Measurements from ENCODE around the gene CATSPERD. TPM values are rescaled to one million over a fixed set of nuclear protein-coding genes. Genes with fewer than 3 reads are reported as not detected.
"Not testable (repeated sequence)": the region's sequence is repeated elsewhere in the genome, so short reads cannot be mapped to it uniquely, and the experiment has no call there.

CATSPERD gene
- polyA plus RNA-seq, 1 donor (not counting 4 experiments of a cell fraction or from before 2014, with no cell fraction given) = not detected

- Histone ChIP-seq H3K4me3 (ENCODE audit: control insufficient read depth in 2 of 3, extremely low read depth in 1 of 3, insufficient read depth in 2 of 3, low read depth in 1 of 3, low read length in 3 of 3) (no peak overlapping the region), H3K79me2 (ENCODE audit: control insufficient read depth, insufficient read depth, low read length) (no peaks in the 10 kb centered on the region), H3K9me1 (ENCODE audit: control insufficient read depth, extremely low read depth, insufficient read depth, low read length) (no peaks in the 10 kb centered on the region), H3K4me1 (ENCODE audit: control insufficient read depth, extremely low read depth, insufficient read depth, low read length) (no peaks in the 10 kb centered on the region), H4K20me1 (ENCODE audit: control insufficient read depth, extremely low read depth, insufficient read depth, low read length) (no peaks in the 10 kb centered on the region), H3K4me2 (ENCODE audit: control insufficient read depth, extremely low read depth, insufficient read depth, low read depth, low read length) (no peak overlapping the region), H3K9me3 (ENCODE audit: control insufficient read depth, low read depth, low read length) (no peaks in the 10 kb centered on the region), H3K36me3 (ENCODE audit: control insufficient read depth in 2 of 2, extremely low read depth in 1 of 2, insufficient read depth in 2 of 2, low read length in 2 of 2) (no peaks in the 10 kb centered on the region), H2AFZ (ENCODE audit: control insufficient read depth, low read length) (no peak overlapping the region), H3K9ac (ENCODE audit: control insufficient read depth, extremely low read depth, insufficient read depth, low read length) (no peak overlapping the region), H3K27ac (ENCODE audit: control insufficient read depth, insufficient read depth, low read length) (no peak overlapping the region), H3K27me3 (ENCODE audit: control insufficient read depth, extremely low read depth, insufficient read depth, low read length) (no peaks in the 10 kb centered on the region)
- dilution Hi-C loops (cut with MboI; ENCODE audit: extremely low pct_ligation_motif_present, low sequenced_read_pairs) = no loop called here
- TF ChIP-seq CTCF (optimal IDR thresholded peaks at IDR 0.05 in 1 of 3, IDR thresholded peaks at IDR 0.05 in 1 of 3, conservative IDR thresholded peaks at IDR 0.05 in 1 of 3; ENCODE audit: extremely low read depth in 1 of 3, insufficient read depth in 2 of 3, low read length in 3 of 3) = no peak
- TF ChIP-seq EZH2 (IDR thresholded peaks at IDR 0.05; ENCODE audit: low read length) = no peak
- FAIRE-seq (no peak), DNase-seq (ENCODE audit: low read depth, low spot score) (no peak)
Observed at GRCh38 chr19:5727453-5728050, 7.1 kb downstream of the CATSPERD start.

DNA sequence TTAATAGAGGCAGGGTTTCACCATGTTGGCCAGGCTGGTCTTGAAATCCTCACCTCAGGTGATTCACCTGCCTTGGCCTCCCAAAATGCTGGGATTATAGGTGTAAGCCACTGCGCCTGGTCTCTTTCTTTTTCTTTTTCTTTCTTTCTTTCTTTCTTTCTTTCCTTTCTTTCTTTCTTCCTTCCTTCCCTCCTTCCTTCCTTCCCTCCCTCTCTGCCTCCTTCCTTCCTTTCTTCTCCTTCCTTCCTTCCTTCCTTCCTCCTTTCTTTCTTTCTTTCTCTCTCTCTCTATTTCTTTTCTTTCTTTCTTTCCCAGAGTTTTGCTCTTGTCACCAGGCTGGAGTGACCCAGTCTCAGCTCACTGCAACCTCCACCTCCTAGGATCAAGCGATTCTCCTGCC lies 12.7 kb downstream of the CATSPERD start:
- H3K36me3 ChIP-seq (ENCODE audit: control insufficient read depth in 2 of 2, extremely low read depth in 1 of 2, insufficient read depth in 2 of 2, low read length in 2 of 2); dilution Hi-C loops (cut with MboI; ENCODE audit: extremely low pct_ligation_motif_present, low sequenced_read_pairs); H2AFZ ChIP-seq (ENCODE audit: control insufficient read depth, low read length); H3K4me3 ChIP-seq (ENCODE audit: control insufficient read depth in 2 of 3, extremely low read depth in 1 of 3, insufficient read depth in 2 of 3, low read depth in 1 of 3, low read length in 3 of 3); H3K9me3 ChIP-seq (ENCODE audit: control insufficient read depth, low read depth, low read length); FAIRE-seq; DNase-seq (ENCODE audit: low read depth, low spot score); H3K4me1 ChIP-seq (ENCODE audit: control insufficient read depth, extremely low read depth, insufficient read depth, low read length); H3K79me2 ChIP-seq (ENCODE audit: control insufficient read depth, insufficient read depth, low read length); H3K9me1 ChIP-seq (ENCODE audit: control insufficient read depth, extremely low read depth, insufficient read depth, low read length); H3K27me3 ChIP-seq (ENCODE audit: control insufficient read depth, extremely low read depth, insufficient read depth, low read length); H3K9ac ChIP-seq (ENCODE audit: control insufficient read depth, extremely low read depth, insufficient read depth, low read length); H4K20me1 ChIP-seq (ENCODE audit: control insufficient read depth, extremely low read depth, insufficient read depth, low read length); H3K27ac ChIP-seq (ENCODE audit: control insufficient read depth, insufficient read depth, low read length); H3K4me2 ChIP-seq (ENCODE audit: control insufficient read depth, extremely low read depth, insufficient read depth, low read depth, low read length): not testable (repeated sequence)

GRCh38 chr19:5738423-5738822 lies 18.0 kb downstream of the CATSPERD start:
- dilution Hi-C loops (cut with MboI; ENCODE audit: extremely low pct_ligation_motif_present, low sequenced_read_pairs) = no loop called here
- TF ChIP-seq CTCF (optimal IDR thresholded peaks at IDR 0.05 in 1 of 3, IDR thresholded peaks at IDR 0.05 in 1 of 3, conservative IDR thresholded peaks at IDR 0.05 in 1 of 3; ENCODE audit: extremely low read depth in 1 of 3, insufficient read depth in 2 of 3, low read length in 3 of 3) = no peak
- TF ChIP-seq EZH2 (IDR thresholded peaks at IDR 0.05; ENCODE audit: low read length) = no peak
- H3K4me3 ChIP-seq (ENCODE audit: control insufficient read depth in 2 of 3, extremely low read depth in 1 of 3, insufficient read depth in 2 of 3, low read depth in 1 of 3, low read length in 3 of 3) = no peak overlapping the region
- H3K4me1 ChIP-seq (ENCODE audit: control insufficient read depth, extremely low read depth, insufficient read depth, low read length) = no peaks in the 10 kb centered on the region
- H3K9ac ChIP-seq (ENCODE audit: control insufficient read depth, extremely low read depth, insufficient read depth, low read length) = no peak overlapping the region
- peaks cover 4% of the 10 kb centered on the region for H3K27me3 ChIP-seq (ENCODE audit: control insufficient read depth, extremely low read depth, insufficient read depth, low read length)
- no peak for DNase-seq (ENCODE audit: low read depth, low spot score)
- no peaks in the 10 kb centered on the region for H3K9me1 ChIP-seq (ENCODE audit: control insufficient read depth, extremely low read depth, insufficient read depth, low read length)
- H3K79me2 ChIP-seq (ENCODE audit: control insufficient read depth, insufficient read depth, low read length) = no peaks in the 10 kb centered on the region
- no peak overlapping the region for H3K27ac ChIP-seq (ENCODE audit: control insufficient read depth, insufficient read depth, low read length)
- H2AFZ ChIP-seq (ENCODE audit: control insufficient read depth, low read length) = no peak overlapping the region
- H3K4me2 ChIP-seq (ENCODE audit: control insufficient read depth, extremely low read depth, insufficient read depth, low read depth, low read length) = no peak overlapping the region
- H4K20me1 ChIP-seq (ENCODE audit: control insufficient read depth, extremely low read depth, insufficient read depth, low read length) = no peaks in the 10 kb centered on the region
- H3K36me3 ChIP-seq (ENCODE audit: control insufficient read depth in 2 of 2, extremely low read depth in 1 of 2, insufficient read depth in 2 of 2, low read length in 2 of 2) = no peaks in the 10 kb centered on the region
- FAIRE-seq = no peak
- H3K9me3 ChIP-seq (ENCODE audit: control insufficient read depth, low read depth, low read length) = no peaks in the 10 kb centered on the region
